PC-9 (cell line): ENCODE measurements around the gene DNAI2. TPM values are rescaled to one million over a fixed set of nuclear protein-coding genes. Genes with fewer than 3 reads are reported as not detected.

Experiments used
- BruUV-seq: library from RNA; stranded (reverse); fragments of 400-500 nt; replicated peaks from 2 replicates; lab custom pipeline; 2021; lab: Mats Ljungman, UMichigan
- CTCF ChIA-PET: fragments of 300-600 bp; sonication (Branson Sonifier 250); formaldehyde crosslinking; loops from one replicate; lab custom pipeline; 2022; ENCODE audit warnings: antibody characterized with exemption; lab: Charles Lee
- POLR2A ChIA-PET: fragments of 300-600 bp; sonication (Branson Sonifier 250); formaldehyde crosslinking; loops from one replicate; lab custom pipeline; 2022; ENCODE audit warnings: antibody characterized with exemption; ENCODE audit not compliant: unreplicated experiment; lab: Charles Lee
- DNase-seq, 2 experiments: peaks; one replicate each; pipeline versions ENCODE4 v3.0.0 to v3.0.0-alpha.2; 2015 to 2022; ENCODE audit warnings: mixed read lengths in 1 of 2
- H2AFZ ChIP-seq: fragments of 200-600 bp; sonication (generic); 2 replicates; pipeline ENCODE4 v1.8.1; 2017; ENCODE audit warnings: antibody characterized with exemption
- H3F3A ChIP-seq: fragments of 200-600 bp; sonication (generic); 2 replicates; pipeline ENCODE4 v1.8.1; 2017; ENCODE audit warnings: antibody characterized with exemption, mild to moderate bottlenecking, low read depth; ENCODE audit not compliant: insufficient read depth
- H3K27ac ChIP-seq: fragments of 200-600 bp; sonication (generic); 2 replicates; pipeline ENCODE4 v1.6.1; 2016; ENCODE audit warnings: mixed run types
- H3K27me3 ChIP-seq: fragments of 200-600 bp; sonication (generic); 2 replicates; pipeline ENCODE4 v1.6.1; 2016; ENCODE audit warnings: low read depth, mixed run types; ENCODE audit not compliant: insufficient read depth
- H3K36me3 ChIP-seq: fragments of 200-600 bp; sonication (generic); 2 replicates; pipeline ENCODE4 v1.6.1; 2016; ENCODE audit warnings: low read depth, mixed run types
- H3K4me1 ChIP-seq: fragments of 200-600 bp; sonication (generic); replicated peaks from 2 replicates; pipeline ENCODE4 v1.6.1; 2016; ENCODE audit warnings: mixed run types; ENCODE audit not compliant: insufficient read depth
- H3K4me2 ChIP-seq: fragments of 200-600 bp; sonication (generic); 2 replicates; pipeline ENCODE4 v1.6.1; 2017; ENCODE audit warnings: mixed run types
- H3K4me3 ChIP-seq: fragments of 200-600 bp; sonication (generic); 2 replicates; pipeline ENCODE4 v1.6.1; 2016; ENCODE audit warnings: mixed run types
- H3K79me2 ChIP-seq: fragments of 200-600 bp; sonication (generic); 2 replicates; pipeline ENCODE4 v1.6.1; 2017; ENCODE audit warnings: low read depth, mixed run types
- H3K9me2 ChIP-seq: fragments of 200-600 bp; sonication (generic); 2 replicates; pipeline ENCODE4 v1.8.1; 2017; ENCODE audit warnings: mild to moderate bottlenecking; ENCODE audit not compliant: insufficient read depth
- H3K9me3 ChIP-seq: fragments of 200-600 bp; sonication (generic); 2 replicates; pipeline ENCODE4 v1.8.1; 2016; ENCODE audit warnings: low read depth; ENCODE audit not compliant: insufficient read depth
- H4K20me1 ChIP-seq: fragments of 200-600 bp; sonication (generic); 2 replicates; pipeline ENCODE4 v1.8.1; 2017; ENCODE audit not compliant: insufficient read depth
- EZH2 ChIP-seq: fragments of 200-600 bp; sonication (generic); IDR thresholded peaks from 2 replicates; pipeline ENCODE4 v1.8.0; 2017; ENCODE audit warnings: antibody characterized with exemption, low read depth
- intact Hi-C: fragments of 100-400 bp; cut with micrococcal nuclease; formaldehyde crosslinking; loops from one replicate; pipeline ENCODE4 v1.10.0; 2022; ENCODE audit not compliant: unreplicated experiment
- total RNA-seq: library from RNA; stranded (reverse); gene quantifications from 2 replicates; pipeline ENCODE4 v1.2.3, GENCODE V29; 2021
- TF ChIP-seq, protein P1 (sequence below): fragments of 200-600 bp; sonication (generic); conservative IDR thresholded peaks from 2 replicates; pipeline ENCODE4 v1.6.1; 2017; ENCODE audit warnings: mixed run types, antibody characterized with exemption, mild to moderate bottlenecking, moderate library complexity

Gene DNAI2
- total RNA-seq, 1 experiment from 2014 or later, result not detected

DNA sequence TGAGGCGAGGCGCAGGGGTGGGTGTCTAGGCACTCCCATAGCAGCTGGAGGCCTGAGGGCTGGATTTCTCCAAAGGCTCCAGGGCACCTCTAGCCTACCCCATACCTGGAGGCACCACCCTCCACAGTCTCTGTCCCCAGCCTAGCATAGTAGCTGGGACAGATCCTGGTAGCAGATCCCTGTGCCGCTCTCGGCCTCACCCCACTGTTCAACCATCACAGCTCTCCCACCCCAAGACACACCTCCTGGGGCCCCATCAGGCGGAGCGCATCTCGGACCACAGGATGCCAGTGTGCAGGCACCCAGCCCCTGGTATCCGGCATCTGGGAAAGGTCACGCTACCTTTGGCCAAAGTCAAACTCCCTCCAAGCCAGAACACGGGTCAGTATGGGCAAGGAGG is 80.5 kb downstream of the DNAI2 start:
- Histone ChIP-seq H3K9me2 (no peaks in the 10 kb centered on the region), H3K4me3 (no peak overlapping the region), H3K27me3 (peaks cover 65% of the 10 kb centered on the region), H3K9me3 (no peaks in the 10 kb centered on the region), H3F3A (no peaks in the 10 kb centered on the region), H3K4me1 (no peaks in the 10 kb centered on the region), H3K4me2 (no peak overlapping the region), H2AFZ (no peak overlapping the region), H3K36me3 (no peaks in the 10 kb centered on the region), H4K20me1 (no peaks in the 10 kb centered on the region), H3K79me2 (no peaks in the 10 kb centered on the region), H3K27ac (no peak overlapping the region)
- intact Hi-C loops, result no loop called here
- CTCF ChIA-PET, result no interaction called here
- TF ChIP-seq, protein P1, sequence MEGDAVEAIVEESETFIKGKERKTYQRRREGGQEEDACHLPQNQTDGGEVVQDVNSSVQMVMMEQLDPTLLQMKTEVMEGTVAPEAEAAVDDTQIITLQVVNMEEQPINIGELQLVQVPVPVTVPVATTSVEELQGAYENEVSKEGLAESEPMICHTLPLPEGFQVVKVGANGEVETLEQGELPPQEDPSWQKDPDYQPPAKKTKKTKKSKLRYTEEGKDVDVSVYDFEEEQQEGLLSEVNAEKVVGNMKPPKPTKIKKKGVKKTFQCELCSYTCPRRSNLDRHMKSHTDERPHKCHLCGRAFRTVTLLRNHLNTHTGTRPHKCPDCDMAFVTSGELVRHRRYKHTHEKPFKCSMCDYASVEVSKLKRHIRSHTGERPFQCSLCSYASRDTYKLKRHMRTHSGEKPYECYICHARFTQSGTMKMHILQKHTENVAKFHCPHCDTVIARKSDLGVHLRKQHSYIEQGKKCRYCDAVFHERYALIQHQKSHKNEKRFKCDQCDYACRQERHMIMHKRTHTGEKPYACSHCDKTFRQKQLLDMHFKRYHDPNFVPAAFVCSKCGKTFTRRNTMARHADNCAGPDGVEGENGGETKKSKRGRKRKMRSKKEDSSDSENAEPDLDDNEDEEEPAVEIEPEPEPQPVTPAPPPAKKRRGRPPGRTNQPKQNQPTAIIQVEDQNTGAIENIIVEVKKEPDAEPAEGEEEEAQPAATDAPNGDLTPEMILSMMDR, result no peak
- no peak for TF ChIP-seq EZH2
- POLR2A ChIA-PET, result no interaction called here
- BruUV-seq, result no TSS peak
- no peak for DNase-seq

DNA sequence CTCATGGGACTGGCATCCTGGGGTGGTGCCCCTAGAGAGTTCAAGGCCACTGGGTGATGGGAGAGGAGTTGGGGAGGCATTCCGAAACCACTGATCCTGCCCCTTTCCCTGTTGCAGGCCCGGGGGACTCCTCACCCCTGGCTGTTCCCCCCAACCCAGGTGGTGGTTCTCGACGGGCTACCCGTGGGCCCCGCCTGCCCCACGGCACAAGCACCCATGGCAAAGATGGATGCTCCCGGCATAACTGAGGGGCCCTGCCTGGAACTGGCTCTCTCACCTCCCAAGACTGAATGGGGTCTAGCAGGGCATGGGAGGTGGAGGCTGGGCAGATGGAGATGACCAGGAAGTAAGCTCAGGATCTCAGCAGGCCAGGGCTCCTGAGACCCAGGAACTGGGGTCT is 81.0 kb downstream of the DNAI2 start:
- Histone ChIP-seq H3K4me1 (no peaks in the 10 kb centered on the region), H3K36me3 (no peaks in the 10 kb centered on the region), H4K20me1 (no peaks in the 10 kb centered on the region), H3K4me2 (no peak overlapping the region), H3F3A (no peaks in the 10 kb centered on the region), H3K79me2 (no peaks in the 10 kb centered on the region), H3K9me2 (no peaks in the 10 kb centered on the region), H3K4me3 (no peak overlapping the region), H3K27ac (no peak overlapping the region), H3K27me3 (peaks cover 66% of the 10 kb centered on the region), H3K9me3 (no peaks in the 10 kb centered on the region), H2AFZ (no peak overlapping the region)
- CTCF ChIA-PET, result no interaction called here
- intact Hi-C loops, result no loop called here
- TF ChIP-seq, protein P1, result no peak
- no peak for TF ChIP-seq EZH2
- POLR2A ChIA-PET, result no interaction called here
- BruUV-seq, result no TSS peak
- no peak for DNase-seq

DNA sequence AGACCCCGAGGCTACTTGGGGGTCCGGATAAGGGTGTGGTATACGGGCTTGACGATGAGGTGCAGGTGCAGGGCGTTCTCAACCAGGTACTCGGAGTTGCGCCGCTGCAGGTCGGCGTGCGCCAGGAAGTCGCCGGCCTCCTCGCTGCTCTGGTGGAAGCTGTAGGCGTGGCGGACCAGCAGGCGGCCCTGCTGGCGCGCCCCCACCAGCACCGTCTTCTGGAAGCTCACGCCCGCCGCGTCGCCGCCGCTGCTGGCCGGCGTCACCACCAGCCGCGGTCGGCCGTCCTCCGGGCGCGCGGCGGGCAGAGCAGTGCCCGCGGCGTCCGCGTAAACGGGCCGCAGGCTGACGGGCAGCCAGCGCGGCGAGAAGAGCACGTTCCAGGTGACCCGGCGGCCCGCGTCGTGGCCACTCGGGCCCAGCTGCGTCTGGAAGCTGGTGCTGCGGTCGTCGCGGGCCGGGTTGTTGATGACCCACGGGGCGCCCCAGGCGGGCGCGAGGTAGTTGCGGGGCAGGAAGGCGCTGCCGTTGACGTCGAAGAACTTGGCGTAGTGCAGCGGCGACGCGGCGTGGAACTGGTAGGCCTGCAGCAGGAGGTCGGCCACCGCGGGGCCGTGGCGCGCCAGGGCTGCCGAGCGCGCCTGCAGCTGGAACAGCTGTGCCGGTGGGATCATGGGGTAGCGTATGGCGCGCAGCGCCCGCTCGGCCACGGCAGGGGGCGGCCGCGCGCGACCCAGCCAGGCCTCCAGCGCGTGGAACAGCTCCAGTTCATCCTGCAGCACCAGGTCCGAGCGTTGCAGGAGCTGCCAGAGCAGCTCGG is 82.8 kb downstream of the DNAI2 start:
- Histone ChIP-seq H3K4me3 (no peak overlapping the region), H3F3A (no peaks in the 10 kb centered on the region), H3K79me2 (no peaks in the 10 kb centered on the region), H3K4me2 (no peak overlapping the region), H3K9me3 (no peaks in the 10 kb centered on the region), H3K9me2 (no peaks in the 10 kb centered on the region), H3K36me3 (no peaks in the 10 kb centered on the region), H3K27me3 (peaks cover 73% of the 10 kb centered on the region), H3K27ac (no peak overlapping the region), H3K4me1 (no peaks in the 10 kb centered on the region), H4K20me1 (no peaks in the 10 kb centered on the region), H2AFZ (no peak overlapping the region)
- no peak for DNase-seq
- POLR2A ChIA-PET, result no interaction called here
- TF ChIP-seq EZH2, result no peak
- TF ChIP-seq, protein P1, result no peak
- intact Hi-C loops, result no loop called here
- CTCF ChIA-PET, result interaction anchor here (0.6 kb wide), 1 partner anchor 150 kb away, joined by 11 read pairs; no protein-coding TSS in a partner anchor
- BruUV-seq, result no TSS peak
